GM12878 (cell line): ENCODE results near the gene SPACA1. TPM values are rescaled to one million over a fixed set of nuclear protein-coding genes. Genes with fewer than 3 reads are reported as not detected.
"Not testable (repeated sequence)": the region's sequence is repeated elsewhere in the genome, so short reads cannot be mapped to it uniquely, and the experiment has no call there.

Experiments
- ATAC-seq: fragments of 200-7000 bp; cut with Tn5 transposase; 3 replicates; pipeline ENCODE4 v1.9.1; 2020; ENCODE audit warnings: mild to moderate bottlenecking, moderate library complexity
- BruUV-seq: library from RNA; stranded (reverse); fragments of 400-500 nt; replicated peaks from 2 replicates; lab custom pipeline; 2021; lab: Mats Ljungman, UMichigan
- CTCF ChIA-PET: fragments of 300-600 bp; sonication (Branson Sonifier 250); formaldehyde crosslinking; extraction: SDS; loops from one replicate; lab custom pipeline; 2021; ENCODE audit warnings: inconsistent platforms; lab: Yijun Ruan, JAX
- POLR2A ChIA-PET: fragments of 350-600 bp; formaldehyde crosslinking; extraction: SDS; loops from one replicate; lab custom pipeline; 2021; ENCODE audit warnings: inconsistent platforms; lab: Charles Lee
- RAD21 ChIA-PET: fragments of 300-600 bp; sonication (Branson Sonifier 250); formaldehyde crosslinking; loops from one replicate; lab custom pipeline; 2023; ENCODE audit warnings: antibody characterized with exemption; ENCODE audit not compliant: unreplicated experiment; lab: Charles Lee
- SMC1A ChIA-PET: fragments of 300-600 bp; sonication (Branson Sonifier 250); formaldehyde crosslinking; loops from one replicate; lab custom pipeline; 2023; ENCODE audit not compliant: unreplicated experiment, uncharacterized antibody; lab: Charles Lee
- DNase-seq: peaks from one replicate; pipeline ENCODE4 v3.0.0-alpha.2; 2011; ENCODE audit warnings: low read depth, low spot score
- FAIRE-seq: peaks from 3 replicates; lab custom pipeline; 2011; peaks lifted over from hg19 to GRCh38; lab: Jason Lieb, UNC
- H2AFZ ChIP-seq: 2 replicates; pipeline ENCODE4 v1.6.0; 2011; ENCODE audit warnings: low read depth, low read length, control low read depth; ENCODE audit not compliant: control insufficient read depth
- H3K27ac ChIP-seq: 2 replicates; pipeline ENCODE4 v1.5.1; 2011; ENCODE audit warnings: control low read depth; ENCODE audit not compliant: control insufficient read depth, insufficient read depth
- H3K27me3 ChIP-seq, 2 experiments: replicated peaks in 1 of 2; 2 replicates each; pipeline versions ENCODE4 v1.6.0 to v1.6.1; 2011; ENCODE audit warnings: low read length in 1 of 2; ENCODE audit not compliant: control insufficient read depth in 2 of 2, insufficient read depth in 2 of 2
- H3K36me3 ChIP-seq, 2 experiments: 2 replicates each; pipeline ENCODE4 v1.5.1; 2011; ENCODE audit warnings: low read length in 1 of 2; ENCODE audit not compliant: control insufficient read depth in 2 of 2, insufficient read depth in 2 of 2
- H3K4me1 ChIP-seq: 2 replicates; pipeline ENCODE4 v1.6.1; 2011; ENCODE audit warnings: mild to moderate bottlenecking, low read length, moderate library complexity, mixed read lengths; ENCODE audit not compliant: control insufficient read depth, insufficient read depth
- H3K4me2 ChIP-seq: 2 replicates; pipeline ENCODE4 v1.6.0; 2011; ENCODE audit warnings: control low read depth; ENCODE audit not compliant: control insufficient read depth, insufficient read depth
- H3K4me3 ChIP-seq: fragments of 200-600 bp; sonication (generic); 2 replicates; pipeline ENCODE4 v1.5.1; 2016
- H3K79me2 ChIP-seq: 2 replicates; pipeline ENCODE4 v1.6.0; 2011; ENCODE audit warnings: low read length; ENCODE audit not compliant: control insufficient read depth, insufficient read depth
- H3K9ac ChIP-seq: 2 replicates; pipeline ENCODE4 v1.8.0; 2011; ENCODE audit warnings: low read length, control low read depth, mixed read lengths; ENCODE audit not compliant: control insufficient read depth, insufficient read depth
- H3K9me3 ChIP-seq: replicated peaks from 3 replicates; pipeline ENCODE4 v1.5.1; 2011; ENCODE audit warnings: mild to moderate bottlenecking, low read length; ENCODE audit not compliant: control insufficient read depth, insufficient read depth
- H4K20me1 ChIP-seq: 2 replicates; pipeline ENCODE4 v1.6.0; 2011; ENCODE audit not compliant: control insufficient read depth, insufficient read depth
- CBX5 ChIP-seq: sonication (generic); IDR thresholded peaks from 2 replicates; pipeline ENCODE4 v1.6.1; 2016; ENCODE audit warnings: low read depth, moderate library complexity, mild to moderate bottlenecking, inconsistent platforms
- GABPA ChIP-seq: IDR thresholded peaks from 2 replicates; pipeline ENCODE4 v1.6.1; 2014; ENCODE audit warnings: antibody characterized with exemption, low read depth, mild to moderate bottlenecking, inconsistent platforms
- KDM1A ChIP-seq: fragments of 200-600 bp; sonication (generic); IDR thresholded peaks from 2 replicates; pipeline ENCODE4 v1.6.1; 2016; ENCODE audit warnings: borderline replicate concordance
- LARP7 ChIP-seq: fragments of 450-650 bp; IDR thresholded peaks from 2 replicates; pipeline ENCODE4 v1.6.1; 2017; ENCODE audit warnings: mild to moderate bottlenecking
- MYB ChIP-seq: fragments of 150-350 bp; IDR thresholded peaks from 2 replicates; pipeline ENCODE4 v1.6.1; 2014; ENCODE audit warnings: mild to moderate bottlenecking, low read depth, low read length, borderline replicate concordance
- NFYA ChIP-seq: IDR thresholded peaks from 2 replicates; pipeline ENCODE4 v1.6.1; 2011; ENCODE audit warnings: low read depth, mild to moderate bottlenecking, low read length, improper control_type of control experiment, borderline replicate concordance
- WGBS: methylation state at CpG from one replicate; pipeline ENCODE4 v1.1.6; 2016; ENCODE audit warnings: low lambda C conversion rate; ENCODE audit not compliant: insufficient replicate concordance, insufficient coverage; ENCODE audit errors: missing lambda C conversion rate; 5-methylcytosine and 5-hydroxymethylcytosine counted together
- in situ Hi-C: fragments of 300-500 bp; cut with MboI; formaldehyde crosslinking; loops from 9 replicates; pipeline ENCODE4 v1.14.3; 2018; ENCODE audit warnings: mixed read lengths
- intact Hi-C: fragments of 100-400 bp; cut with micrococcal nuclease; formaldehyde crosslinking; loops from one replicate; pipeline ENCODE4 v1.14.2; 2022; ENCODE audit not compliant: unreplicated experiment
- polyA plus RNA-seq, 11 experiments: library from polyadenylated mRNA; depleted of rRNA in 4 of 11; unstranded in 6 of 11; stranded (reverse) in 5 of 11; fragments of >200 nt; fragmentation: Nextera tagmentation in 4 of 11; fragmentation: Illumina TruSeq in 1 of 11; extraction: Ambion mirVana in 4 of 11; extraction: Trizol in 1 of 11; gene quantifications; 1 replicate in 1 of 11; 2 replicates in 10 of 11; pipeline versions ENCODE4 v1.2.1 to v1.2.3, GENCODE V29; 2011 to 2016; ENCODE audit warnings: inconsistent platforms in 2 of 11, missing spikeins in 2 of 11, low read depth in 1 of 11
- total RNA-seq, 4 experiments: library from RNA; depleted of rRNA in 3 of 4; stranded (reverse); fragments of >200 nt in 3 of 4; fragmentation: Illumina TruSeq in 1 of 4; extraction: Trizol in 1 of 4; gene quantifications; 2 replicates each; pipeline versions ENCODE4 v1.2.1 to v1.2.3, GENCODE V29; 2013 to 2021
- TF ChIP-seq, protein P1 (sequence below): fragments of 450-650 bp; formaldehyde crosslinking; IDR thresholded peaks from 2 replicates; pipeline ENCODE4 v1.4.0; 2020; ENCODE audit warnings: mild to moderate bottlenecking, moderate library complexity

The SPACA1 gene
- total and polyA plus RNA-seq, 10 of the 15 experiments (the other 5 are each of a cell fraction or from before 2014, with no cell fraction given) = not detected

DNA sequence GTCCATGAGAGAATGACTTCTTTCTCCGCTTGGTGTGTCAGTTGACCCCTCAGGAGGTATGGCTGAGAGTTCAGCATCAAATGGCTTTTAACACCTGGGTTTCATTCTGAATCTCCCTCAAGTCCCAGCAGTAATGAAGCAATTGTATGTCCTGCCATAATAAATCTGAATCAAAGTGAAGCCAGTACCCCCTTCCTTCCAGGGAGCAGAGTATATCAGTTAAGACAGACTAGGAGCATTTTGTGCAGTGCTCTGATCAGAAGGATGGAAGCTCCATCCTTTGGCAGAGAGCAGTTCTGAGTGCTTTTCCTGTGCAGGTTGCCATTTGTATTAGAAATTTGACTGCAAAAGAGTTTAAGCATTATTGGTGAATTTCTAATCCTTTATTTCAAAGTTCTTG is 46.9 kb upstream of the SPACA1 start (continued):
- TF ChIP-seq, protein P1, sequence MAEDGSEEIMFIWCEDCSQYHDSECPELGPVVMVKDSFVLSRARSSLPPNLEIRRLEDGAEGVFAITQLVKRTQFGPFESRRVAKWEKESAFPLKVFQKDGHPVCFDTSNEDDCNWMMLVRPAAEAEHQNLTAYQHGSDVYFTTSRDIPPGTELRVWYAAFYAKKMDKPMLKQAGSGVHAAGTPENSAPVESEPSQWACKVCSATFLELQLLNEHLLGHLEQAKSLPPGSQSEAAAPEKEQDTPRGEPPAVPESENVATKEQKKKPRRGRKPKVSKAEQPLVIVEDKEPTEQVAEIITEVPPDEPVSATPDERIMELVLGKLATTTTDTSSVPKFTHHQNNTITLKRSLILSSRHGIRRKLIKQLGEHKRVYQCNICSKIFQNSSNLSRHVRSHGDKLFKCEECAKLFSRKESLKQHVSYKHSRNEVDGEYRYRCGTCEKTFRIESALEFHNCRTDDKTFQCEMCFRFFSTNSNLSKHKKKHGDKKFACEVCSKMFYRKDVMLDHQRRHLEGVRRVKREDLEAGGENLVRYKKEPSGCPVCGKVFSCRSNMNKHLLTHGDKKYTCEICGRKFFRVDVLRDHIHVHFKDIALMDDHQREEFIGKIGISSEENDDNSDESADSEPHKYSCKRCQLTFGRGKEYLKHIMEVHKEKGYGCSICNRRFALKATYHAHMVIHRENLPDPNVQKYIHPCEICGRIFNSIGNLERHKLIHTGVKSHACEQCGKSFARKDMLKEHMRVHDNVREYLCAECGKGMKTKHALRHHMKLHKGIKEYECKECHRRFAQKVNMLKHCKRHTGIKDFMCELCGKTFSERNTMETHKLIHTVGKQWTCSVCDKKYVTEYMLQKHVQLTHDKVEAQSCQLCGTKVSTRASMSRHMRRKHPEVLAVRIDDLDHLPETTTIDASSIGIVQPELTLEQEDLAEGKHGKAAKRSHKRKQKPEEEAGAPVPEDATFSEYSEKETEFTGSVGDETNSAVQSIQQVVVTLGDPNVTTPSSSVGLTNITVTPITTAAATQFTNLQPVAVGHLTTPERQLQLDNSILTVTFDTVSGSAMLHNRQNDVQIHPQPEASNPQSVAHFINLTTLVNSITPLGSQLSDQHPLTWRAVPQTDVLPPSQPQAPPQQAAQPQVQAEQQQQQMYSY (CRISPR knock-in tag) = no peak
- TF ChIP-seq NFYA (no peak), MYB (no peak), KDM1A (no peak), GABPA (no peak), LARP7 (no peak), CBX5 (no peak)

DNA sequence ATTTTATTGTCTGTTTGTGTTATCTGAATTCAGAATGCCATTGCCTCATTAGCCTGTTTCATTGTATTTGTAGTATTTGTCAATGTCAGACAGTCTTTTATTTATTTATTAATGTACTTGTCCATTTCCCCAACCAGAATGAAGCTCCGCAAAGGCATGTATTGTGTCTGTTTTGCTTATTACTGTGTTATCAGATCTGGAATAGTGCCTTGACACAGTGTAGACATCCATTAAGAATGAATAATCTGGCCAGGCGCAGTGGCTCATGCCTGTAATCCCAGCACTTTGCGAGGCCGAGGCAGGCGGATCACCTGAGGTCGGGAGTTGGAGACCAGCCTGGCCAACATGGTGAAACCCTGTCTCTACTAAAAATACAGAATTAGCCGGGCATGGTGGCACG is 46.4 kb upstream of the SPACA1 start:
- CTCF ChIA-PET = interaction anchor here (1.4 kb wide), 1 partner anchor 19 kb away, joined by 3 read pairs; no protein-coding TSS in a partner anchor

More for the DNA sequence above, 46.4 kb upstream of the SPACA1 start:
- DNase-seq, intact Hi-C loops, POLR2A ChIA-PET, H2AFZ ChIP-seq, H3K4me1 ChIP-seq, H3K4me3 ChIP-seq, H4K20me1 ChIP-seq, H3K9me3 ChIP-seq, H3K4me2 ChIP-seq, SMC1A ChIA-PET, H3K27ac ChIP-seq, in situ Hi-C loops, H3K27me3 ChIP-seq, BruUV-seq, RAD21 ChIA-PET, H3K36me3 ChIP-seq, ATAC-seq, H3K79me2 ChIP-seq, FAIRE-seq, H3K9ac ChIP-seq: not testable (repeated sequence)
- WGBS = 57% methylated on average over 8 of the region's 8 CpGs
